ENCODE measurements around the gene SPX. TPM values are rescaled to one million over a fixed set of nuclear protein-coding genes. Genes with fewer than 3 reads are reported as not detected.
A peak's percentile ranks its signal among the peaks of the same experiment; 100 is the strongest.

SPX gene
- 10 to 100 TPM; 14.7 to 21.3 (median 18.9) TPM for polyA plus RNA-seq (ENCODE audit: insufficient read length in 3 of 3)

- no peak for DNase-seq (ENCODE audit: low read depth in 3 of 3, low spot score in 2 of 3)
These were observed at the start of gene SPX for GRCh38 chr12:21526053-21526452. TSS of gene SPX (plus strand) at chr12:21526296. CDS start at chr12:21526473, 177 bp downstream.

- no peak for DNase-seq (ENCODE audit: low read depth in 3 of 3, low spot score in 2 of 3)
These were observed 49.1 kb upstream of the SPX start for GRCh38 chr12:21476949-21477348.

GRCh38 chr12:21478756-21479455 lies 47.2 kb upstream of the SPX start:
- DNase-seq (ENCODE audit: low read depth in 3 of 3, low spot score in 2 of 3): no peak

- DNase-seq (ENCODE audit: low read depth in 3 of 3, low spot score in 2 of 3): no peak
These were observed 42.6 kb upstream of the SPX start for GRCh38 chr12:21483531-21483930.

- DNase-seq (ENCODE audit: low read depth in 3 of 3, low spot score in 2 of 3): no peak
These were observed 40.1 kb upstream of the SPX start for GRCh38 chr12:21485998-21486397.

- DNase-seq (ENCODE audit: low read depth in 3 of 3, low spot score in 2 of 3): no peak
These were observed 26.3 kb upstream of the SPX start for GRCh38 chr12:21499765-21500164.

- no peak for DNase-seq (ENCODE audit: low read depth in 3 of 3, low spot score in 2 of 3)
These were observed 25.3 kb upstream of the SPX start for GRCh38 chr12:21500786-21501257.

GRCh38 chr12:21501258-21502163 lies 24.6 kb upstream of the SPX start, which contains the start of the genes GOLT1B and RECQL:
TSS of gene GOLT1B (plus strand) at chr12:21501789. CDS start at chr12:21501924, 135 bp downstream.
TSS of gene RECQL (minus strand) at chr12:21501635. CDS start at chr12:21499570, 2,065 bp downstream.
- DNase-seq (ENCODE audit: low read depth in 3 of 3, low spot score in 2 of 3): peak; percentile 97 to 98 (median 97)

GRCh38 chr12:21502164-21502496 lies 24.0 kb upstream of the SPX start:
- peak in 2 of 3 donors; percentile 7 to 15 for DNase-seq (ENCODE audit: low read depth in 3 of 3, low spot score in 2 of 3)

GRCh38 chr12:21502872-21503271 lies 23.2 kb upstream of the SPX start:
- no peak for DNase-seq (ENCODE audit: low read depth in 3 of 3, low spot score in 2 of 3)

- no peak for DNase-seq (ENCODE audit: low read depth in 3 of 3, low spot score in 2 of 3)
These were observed 20.2 kb upstream of the SPX start for GRCh38 chr12:21505888-21506287.

- no peak for DNase-seq (ENCODE audit: low read depth in 3 of 3, low spot score in 2 of 3)
These were observed 18.2 kb upstream of the SPX start for GRCh38 chr12:21507849-21508248.

GRCh38 chr12:21509768-21510167 lies 16.3 kb upstream of the SPX start:
- DNase-seq (ENCODE audit: low read depth in 3 of 3, low spot score in 2 of 3): no peak

GRCh38 chr12:21516281-21516680 lies 9.8 kb upstream of the SPX start:
- no peak for DNase-seq (ENCODE audit: low read depth in 3 of 3, low spot score in 2 of 3)

- no peak for DNase-seq (ENCODE audit: low read depth in 3 of 3, low spot score in 2 of 3)
These were observed 7.6 kb upstream of the SPX start for GRCh38 chr12:21518451-21518850.

- no peak for DNase-seq (ENCODE audit: low read depth in 3 of 3, low spot score in 2 of 3)
These were observed 4.6 kb upstream of the SPX start for GRCh38 chr12:21521541-21521940.

- DNase-seq (ENCODE audit: low read depth in 3 of 3, low spot score in 2 of 3): no peak
These were observed 2.9 kb upstream of the SPX start for GRCh38 chr12:21523148-21523547.

- no peak for DNase-seq (ENCODE audit: low read depth in 3 of 3, low spot score in 2 of 3)
These were observed 737 bp downstream of the SPX start for GRCh38 chr12:21526721-21527345.

GRCh38 chr12:21527451-21528180 lies 1.5 kb downstream of the SPX start:
- DNase-seq (ENCODE audit: low read depth in 3 of 3, low spot score in 2 of 3): peak in 1 of 3 donors; percentile 30

- DNase-seq (ENCODE audit: low read depth in 3 of 3, low spot score in 2 of 3): peak in 1 of 3 donors; percentile 51
These were observed 2.9 kb downstream of the SPX start for GRCh38 chr12:21528953-21529352.

Measured in right renal cortex interstitium (tissue), 3 donors.